K562 (cell line): ENCODE results near the gene RNF4. TPM values are rescaled to one million over a fixed set of nuclear protein-coding genes. Genes with fewer than 3 reads are reported as not detected.
A peak's percentile ranks its signal among the peaks of the same experiment; 100 is the strongest.

Experiments used
- CREB3L1 ChIP-seq: fragments of 450-650 bp; IDR thresholded peaks from 2 replicates; pipeline ENCODE4 v1.6.1; 2014; ENCODE audit warnings: low read depth, mild to moderate bottlenecking, moderate library complexity, borderline replicate concordance
- GATAD2B ChIP-seq: fragments of 450-650 bp; IDR thresholded peaks from 2 replicates; pipeline ENCODE4 v1.6.1; 2017; ENCODE audit warnings: mild to moderate bottlenecking, borderline replicate concordance
- MAX ChIP-seq: sonication (generic); formaldehyde crosslinking; IDR thresholded peaks from 2 replicates; pipeline ENCODE4 v1.9.0; 2022; ENCODE audit warnings: mild to moderate bottlenecking, missing genetic modification reagents
- POLR3G ChIP-seq: IDR thresholded peaks from 2 replicates; pipeline ENCODE4 v1.6.1; 2011; ENCODE audit not compliant: insufficient read length, insufficient replicate concordance; ENCODE audit errors: extremely low read depth
- RAD21 ChIP-seq, 2 experiments: fragments of 250-450 bp in 1 of 2; fragments of 450-650 bp in 1 of 2; sonication (Bioruptor Pico) in 1 of 2; formaldehyde crosslinking in 1 of 2; IDR thresholded peaks in 1 of 2; conservative IDR thresholded peaks in 1 of 2; 2 replicates each; pipeline versions ENCODE4 v1.4.0 to v1.8.0; 2020 to 2022; ENCODE audit warnings: mild to moderate bottlenecking in 2 of 2, moderate library complexity in 1 of 2
- REST ChIP-seq, 2 experiments: fragments of 450-650 bp; formaldehyde crosslinking in 1 of 2; IDR thresholded peaks; 2 replicates each; pipeline versions ENCODE4 v1.4.0 to v1.6.1; 2014 to 2020; ENCODE audit warnings: mild to moderate bottlenecking in 2 of 2, borderline replicate concordance in 1 of 2, low read depth in 1 of 2
- polyA plus RNA-seq, 8 experiments: library from polyadenylated mRNA; depleted of rRNA in 4 of 8; stranded (reverse) in 5 of 8; unstranded in 3 of 8; fragments of >200 nt; fragmentation: Nextera tagmentation in 2 of 8; fragmentation: Illumina TruSeq in 1 of 8; extraction: Ambion mirVana in 2 of 8; extraction: Trizol in 1 of 8; gene quantifications; 2 replicates each; pipeline versions ENCODE4 v1.2.1 to v1.2.3, GENCODE V29; 2011 to 2014; ENCODE audit warnings: inconsistent platforms in 1 of 8, missing spikeins in 1 of 8
- total RNA-seq, 7 experiments: library from RNA; depleted of rRNA in 6 of 7; stranded (reverse); fragments of >200 nt in 6 of 7; fragmentation: Illumina TruSeq in 2 of 7; extraction: Trizol in 2 of 7; gene quantifications; 2 replicates each; pipeline versions ENCODE4 v1.2.1 to v1.2.3, GENCODE V29; 2011 to 2021; ENCODE audit warnings: low replicate concordance in 1 of 7

The RNF4 gene
- total and polyA plus RNA-seq, 9 of the 15 experiments (the other 6 are each of a cell fraction or from before 2014, with no cell fraction given): 19.2 to 59.3 (median 44.8) TPM

- TF ChIP-seq CREB3L1: peak; percentile 55; the same call in 1 of the 2 replicates
- TF ChIP-seq MAX (CRISPR knock-in tag): peak; percentile 89
- TF ChIP-seq GATAD2B: peak; percentile 67; the same call in 1 of the 2 replicates
- TF ChIP-seq POLR3G: no peak
- TF ChIP-seq RAD21 (CRISPR knock-in tag; conservative IDR thresholded peaks at IDR 0.05 in 1 of 2, IDR thresholded peaks at IDR 0.05 in 1 of 2): peak; percentile 29 to 45; a peak in 3 of 4 replicates
- TF ChIP-seq REST (IDR thresholded peaks at IDR 0.05; ENCODE audit: borderline replicate concordance): peak; percentile 69
- TF ChIP-seq REST (CRISPR knock-in tag; IDR thresholded peaks at IDR 0.05; ENCODE audit: low read depth): no peak
Observed at GRCh38 chr4:2462218-2462991, 6.5 kb upstream of the RNF4 start (continued).
